Measurements from ENCODE around the gene SPPL3. TPM values are rescaled to one million over a fixed set of nuclear protein-coding genes. Genes with fewer than 3 reads are reported as not detected.
"Not testable (repeated sequence)": the region's sequence is repeated elsewhere in the genome, so short reads cannot be mapped to it uniquely, and the experiment has no call there.

SPPL3 gene
- total and polyA plus RNA-seq, 8 donors: 5.0 to 63.4 (median 18.0) TPM

GRCh38 chr12:120839503-120839902, 64.7 kb downstream of the SPPL3 start:
- intact Hi-C loops (cut with DNase I; ENCODE audit: low total_unique reads): no loop called here
- DNase-seq: no peak
- no peak for TF ChIP-seq POLR2AphosphoS5 (IDR thresholded peaks at IDR 0.05)
- TF ChIP-seq POLR2A (IDR thresholded peaks at IDR 0.05): no peak
- Histone ChIP-seq H3K9me3 (no peaks in the 10 kb centered on the region), H3K27me3 (no peaks in the 10 kb centered on the region), H3K4me1 (peaks cover 15 to 72% (median 44%) of the 10 kb centered on the region in 4 donors), H3K27ac (no peak overlapping the region), H3K4me3 (no peak overlapping the region), H3K36me3 (peaks cover 0 to 4% (median 0%) of the 10 kb centered on the region in 4 donors)
- WGBS, 5 donors: 70 to 98% (median 96%) methylated on average over 1 of the region's 1 CpG

- intact Hi-C loops (cut with DNase I; ENCODE audit: low total_unique reads): not testable (repeated sequence)
- WGBS, 5 donors: 83 to 95% (median 90%) methylated on average over 1 to 4 of the region's 4 CpGs
- peaks cover 9 to 72% (median 46%) of the 10 kb centered on the region in 4 donors for H3K4me1 ChIP-seq
Observed at GRCh38 chr12:120838629-120839383, 65.4 kb downstream of the SPPL3 start.

GRCh38 chr12:120836114-120836684, 68.0 kb downstream of the SPPL3 start:
- Histone ChIP-seq H3K27me3 (no peaks in the 10 kb centered on the region), H3K27ac (peak overlapping the region in 1 of 5 donors; percentile 61), H3K36me3 (peaks cover 0 to 4% (median 0%) of the 10 kb centered on the region in 4 donors), H3K4me3 (no peak overlapping the region), H3K9me3 (no peaks in the 10 kb centered on the region), H3K4me1 (peaks cover 12 to 74% (median 57%) of the 10 kb centered on the region in 4 donors)
- 59 to 79% (median 68%) methylated on average over 4 of the region's 4 CpGs for WGBS, 5 donors
- intact Hi-C loops (cut with DNase I; ENCODE audit: low total_unique reads): no loop called here
- DNase-seq: no peak
- no peak for TF ChIP-seq EP300 (IDR thresholded peaks at IDR 0.05)
- TF ChIP-seq POLR2AphosphoS5 (IDR thresholded peaks at IDR 0.05): no peak
- no peak for TF ChIP-seq CTCF (IDR thresholded peaks at IDR 0.05)
- no peak for TF ChIP-seq POLR2A (IDR thresholded peaks at IDR 0.05)

More at GRCh38 chr12:120838629-120839383, 65.4 kb downstream of the SPPL3 start:
- not testable (repeated sequence) for DNase-seq, H3K27me3 ChIP-seq, H3K9me3 ChIP-seq, H3K36me3 ChIP-seq, H3K27ac ChIP-seq, H3K4me3 ChIP-seq

- Histone ChIP-seq H3K36me3 (peaks cover 0 to 1% (median 0%) of the 10 kb centered on the region in 4 donors), H3K27ac (peak overlapping the region in 1 of 5 donors; percentile 61), H3K27me3 (no peaks in the 10 kb centered on the region), H3K4me1 (peaks cover 17 to 76% (median 63%) of the 10 kb centered on the region in 4 donors), H3K4me3 (no peak overlapping the region), H3K9me3 (no peaks in the 10 kb centered on the region)
- TF ChIP-seq POLR2A (IDR thresholded peaks at IDR 0.05): no peak
- TF ChIP-seq POLR2AphosphoS5 (IDR thresholded peaks at IDR 0.05): no peak
- TF ChIP-seq EP300 (IDR thresholded peaks at IDR 0.05): no peak
- TF ChIP-seq CTCF (IDR thresholded peaks at IDR 0.05): no peak
- no peak for DNase-seq
- 41 to 60% (median 51%) methylated on average over 1 of the region's 1 CpG for WGBS, 5 donors
- intact Hi-C loops (cut with DNase I; ENCODE audit: low total_unique reads): no loop called here
Observed at GRCh38 chr12:120835657-120836056, 68.5 kb downstream of the SPPL3 start.

- DNase-seq: no peak
- Histone ChIP-seq H3K4me3 (no peak overlapping the region), H3K4me1 (peaks cover 19 to 78% (median 65%) of the 10 kb centered on the region in 4 donors), H3K9me3 (no peaks in the 10 kb centered on the region), H3K27me3 (no peaks in the 10 kb centered on the region), H3K36me3 (no peaks in the 10 kb centered on the region), H3K27ac (peak overlapping the region in 1 of 5 donors; percentile 61)
- intact Hi-C loops (cut with DNase I; ENCODE audit: low total_unique reads): no loop called here
- 33 to 48% (median 42%) methylated on average over 4 of the region's 4 CpGs for WGBS, 5 donors
- TF ChIP-seq POLR2AphosphoS5 (IDR thresholded peaks at IDR 0.05) (no peak), EP300 (IDR thresholded peaks at IDR 0.05) (no peak), CTCF (IDR thresholded peaks at IDR 0.05) (no peak), POLR2A (IDR thresholded peaks at IDR 0.05) (no peak)
Observed at GRCh38 chr12:120835304-120835612, 68.9 kb downstream of the SPPL3 start.

Measured in stomach (tissue), 9 donors.